Cardiac muscle cell (in vitro differentiated cells and primary cell): ENCODE measurements around the gene PRAMEF10. TPM values are rescaled to one million over a fixed set of nuclear protein-coding genes. Genes with fewer than 3 reads are reported as not detected.
"Not testable (repeated sequence)": the region's sequence is repeated elsewhere in the genome, so short reads cannot be mapped to it uniquely, and the experiment has no call there.

Experiments used
- DNase-seq, 2 donors: peaks; one replicate each; pipeline versions ENCODE4 v3.0.0 to v3.0.0-alpha.2; 2010 to 2017; ENCODE audit warnings: low read depth in 1 of 2, low spot score in 1 of 2
- H3K27ac ChIP-seq: fragments of 200-600 bp; sonication (generic); 2 replicates; pipeline ENCODE4 v1.5.1; 2016
- H3K27me3 ChIP-seq: fragments of 200-600 bp; sonication (generic); 2 replicates; pipeline ENCODE4 v1.6.0; 2016; ENCODE audit warnings: control low read depth
- H3K36me3 ChIP-seq: fragments of 200-600 bp; sonication (generic); 2 replicates; pipeline ENCODE4 v1.5.1; 2016; ENCODE audit warnings: control low read depth
- H3K4me1 ChIP-seq: fragments of 200-600 bp; sonication (generic); 2 replicates; pipeline ENCODE4 v1.8.1; 2017; ENCODE audit warnings: low read depth, mild to moderate bottlenecking, mixed run types
- H3K4me3 ChIP-seq: fragments of 200-600 bp; sonication (generic); 2 replicates; pipeline ENCODE4 v1.5.1; 2016; ENCODE audit warnings: mild to moderate bottlenecking
- H3K9me3 ChIP-seq: fragments of 200-600 bp; sonication (generic); 2 replicates; pipeline ENCODE4 v1.5.1; 2017; ENCODE audit warnings: low read depth, mild to moderate bottlenecking, control low read depth
- polyA plus RNA-seq: library from polyadenylated mRNA; unstranded; fragments of >200 nt; fragmentation: Nextera tagmentation; extraction: Ambion mirVana; gene quantifications from 2 replicates; pipeline ENCODE4 v1.2.1, GENCODE V29; 2016
- total RNA-seq: library from RNA; depleted of rRNA; stranded (reverse); fragments of >200 nt; gene quantifications from 2 replicates; pipeline ENCODE4 v1.2.3, GENCODE V29; 2016

PRAMEF10 gene
- total RNA-seq (not detected in 2 replicates), polyA plus RNA-seq (not detected in 2 replicates)

GRCh38 chr1:12898170-12898569 is at the start of gene PRAMEF10:
TSS of gene PRAMEF10 (minus strand) at chr1:12898270. CDS start at chr1:12895847, 2,423 bp downstream.
- H3K27me3 ChIP-seq, H3K9me3 ChIP-seq, H3K36me3 ChIP-seq, H3K27ac ChIP-seq, H3K4me1 ChIP-seq, H3K4me3 ChIP-seq, DNase-seq: not testable (repeated sequence)

GRCh38 chr1:12947480-12947879 is 49.4 kb upstream of the PRAMEF10 start, which contains the start of gene PRAMEF6:
TSS of gene PRAMEF6 (minus strand) at chr1:12947580. CDS start at chr1:12942518, 5,062 bp downstream.
- not testable (repeated sequence) for H3K27me3 ChIP-seq, H3K4me3 ChIP-seq, H3K9me3 ChIP-seq, DNase-seq, H3K4me1 ChIP-seq, H3K27ac ChIP-seq, H3K36me3 ChIP-seq

GRCh38 chr1:12924368-12924767 is 26.3 kb upstream of the PRAMEF10 start:
- not testable (repeated sequence) for H3K27me3 ChIP-seq, DNase-seq, H3K4me3 ChIP-seq, H3K4me1 ChIP-seq, H3K27ac ChIP-seq, H3K36me3 ChIP-seq, H3K9me3 ChIP-seq

GRCh38 chr1:12921749-12922148 is 23.7 kb upstream of the PRAMEF10 start:
- H3K4me1 ChIP-seq, H3K27ac ChIP-seq, H3K27me3 ChIP-seq, H3K4me3 ChIP-seq, H3K36me3 ChIP-seq, DNase-seq, H3K9me3 ChIP-seq: not testable (repeated sequence)

- DNase-seq, H3K4me1 ChIP-seq, H3K9me3 ChIP-seq, H3K27ac ChIP-seq, H3K4me3 ChIP-seq, H3K36me3 ChIP-seq, H3K27me3 ChIP-seq: not testable (repeated sequence)
Observed at GRCh38 chr1:12916310-12916709, 18.2 kb upstream of the PRAMEF10 start, which contains the start of gene PRAMEF7. TSS of gene PRAMEF7 (plus strand) at chr1:12916610. CDS start at chr1:12917693, 1,083 bp downstream.

- not testable (repeated sequence) for H3K27ac ChIP-seq, H3K4me1 ChIP-seq, DNase-seq, H3K9me3 ChIP-seq, H3K36me3 ChIP-seq, H3K27me3 ChIP-seq, H3K4me3 ChIP-seq
Observed at GRCh38 chr1:12903793-12904572, 5.9 kb upstream of the PRAMEF10 start.

- H3K27me3 ChIP-seq, H3K27ac ChIP-seq, H3K36me3 ChIP-seq, H3K9me3 ChIP-seq, DNase-seq, H3K4me1 ChIP-seq, H3K4me3 ChIP-seq: not testable (repeated sequence)
Observed at GRCh38 chr1:12899186-12899585, 1.1 kb upstream of the PRAMEF10 start.

- not testable (repeated sequence) for H3K4me1 ChIP-seq, H3K27ac ChIP-seq, H3K9me3 ChIP-seq, H3K27me3 ChIP-seq, H3K36me3 ChIP-seq, H3K4me3 ChIP-seq, DNase-seq
Observed at GRCh38 chr1:12886101-12886500, 12.0 kb downstream of the PRAMEF10 start, which contains the start of gene PRAMEF4. TSS of gene PRAMEF4 (minus strand) at chr1:12886201. CDS start at chr1:12883394, 2,807 bp downstream.

GRCh38 chr1:12878453-12878852 is 19.6 kb downstream of the PRAMEF10 start:
- H3K4me1 ChIP-seq, H3K27me3 ChIP-seq, DNase-seq, H3K27ac ChIP-seq, H3K9me3 ChIP-seq, H3K4me3 ChIP-seq, H3K36me3 ChIP-seq: not testable (repeated sequence)

- not testable (repeated sequence) for DNase-seq, H3K9me3 ChIP-seq, H3K36me3 ChIP-seq, H3K4me1 ChIP-seq, H3K4me3 ChIP-seq, H3K27ac ChIP-seq, H3K27me3 ChIP-seq
Observed at GRCh38 chr1:12863131-12863880, 34.8 kb downstream of the PRAMEF10 start.

- not testable (repeated sequence) for H3K36me3 ChIP-seq, H3K4me1 ChIP-seq, H3K4me3 ChIP-seq, H3K27ac ChIP-seq, H3K27me3 ChIP-seq, DNase-seq, H3K9me3 ChIP-seq
Observed at GRCh38 chr1:12856786-12857185, 41.3 kb downstream of the PRAMEF10 start, which contains the start of gene PRAMEF2. TSS of gene PRAMEF2 (plus strand) at chr1:12857086. CDS start at chr1:12859010, 1,924 bp downstream.
